ENCODE results near the gene CAMK4.
"Not testable (repeated sequence)": the region's sequence is repeated elsewhere in the genome, so short reads cannot be mapped to it uniquely, and the experiment has no call there.

CAMK4 gene

DNA sequence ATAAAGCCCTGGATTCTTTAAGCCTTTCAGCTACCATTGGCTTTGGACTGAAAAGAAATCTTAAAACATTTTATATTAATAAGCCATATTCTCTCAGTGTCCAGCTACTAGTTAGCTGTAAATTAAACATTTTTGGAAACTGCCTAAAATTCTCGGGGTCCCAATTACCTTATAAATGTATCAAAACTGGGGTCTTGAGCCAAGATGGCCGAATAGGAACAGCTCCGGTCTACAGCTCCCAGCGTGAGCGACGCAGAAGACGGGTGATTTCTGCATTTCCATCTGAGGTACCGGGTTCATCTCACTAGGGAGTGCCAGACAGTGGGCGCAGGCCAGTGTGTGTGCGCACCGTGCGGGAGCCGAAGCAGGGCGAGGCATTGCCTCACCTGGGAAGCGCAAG lies 77.9 kb downstream of the CAMK4 start:
- DNase-seq (ENCODE audit: extremely low read depth in 1 of 2, low read depth in 1 of 2) = not testable (repeated sequence)

DNA sequence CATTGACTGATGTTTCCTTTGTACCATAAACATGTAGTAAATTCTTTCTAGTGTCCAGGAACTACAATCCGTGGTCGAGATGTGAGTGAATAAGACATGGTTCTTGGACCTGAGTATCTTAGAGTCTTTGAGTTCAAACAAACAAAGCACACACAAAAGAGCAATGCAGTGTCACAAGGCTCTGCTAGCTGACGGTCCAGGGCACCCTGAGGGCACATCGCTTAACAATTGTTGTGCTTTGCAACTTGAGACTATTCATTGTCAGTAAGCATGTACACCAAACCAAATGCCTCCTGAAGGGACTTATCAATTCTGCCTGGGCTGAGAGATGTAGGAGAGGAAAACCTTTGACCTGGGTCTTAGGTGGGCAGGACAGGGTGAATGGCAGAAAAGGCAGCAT lies 84.8 kb downstream of the CAMK4 start:
- DNase-seq (ENCODE audit: extremely low read depth in 1 of 2, low read depth in 1 of 2) = no peak

DNA sequence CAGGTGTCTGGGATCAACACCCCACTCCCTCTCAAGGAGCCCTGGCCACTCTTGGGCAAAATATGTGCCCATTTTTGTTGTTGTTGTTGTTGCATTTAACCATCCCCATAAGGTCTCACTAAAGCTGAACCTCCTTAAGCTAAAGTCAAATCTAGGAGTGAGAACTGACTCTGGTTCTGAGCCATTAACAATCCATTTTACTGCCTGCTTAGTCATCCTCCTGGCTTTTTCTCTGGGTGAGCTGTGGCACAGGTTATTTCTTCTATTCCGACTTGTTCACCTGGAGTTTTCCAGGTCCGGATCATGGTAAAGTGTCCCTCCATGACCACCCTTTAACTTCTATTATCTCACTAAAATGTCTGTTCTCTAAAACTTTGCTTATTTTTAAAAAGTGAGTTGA lies 85.2 kb downstream of the CAMK4 start:
- DNase-seq (ENCODE audit: extremely low read depth in 1 of 2, low read depth in 1 of 2) = no peak

DNA sequence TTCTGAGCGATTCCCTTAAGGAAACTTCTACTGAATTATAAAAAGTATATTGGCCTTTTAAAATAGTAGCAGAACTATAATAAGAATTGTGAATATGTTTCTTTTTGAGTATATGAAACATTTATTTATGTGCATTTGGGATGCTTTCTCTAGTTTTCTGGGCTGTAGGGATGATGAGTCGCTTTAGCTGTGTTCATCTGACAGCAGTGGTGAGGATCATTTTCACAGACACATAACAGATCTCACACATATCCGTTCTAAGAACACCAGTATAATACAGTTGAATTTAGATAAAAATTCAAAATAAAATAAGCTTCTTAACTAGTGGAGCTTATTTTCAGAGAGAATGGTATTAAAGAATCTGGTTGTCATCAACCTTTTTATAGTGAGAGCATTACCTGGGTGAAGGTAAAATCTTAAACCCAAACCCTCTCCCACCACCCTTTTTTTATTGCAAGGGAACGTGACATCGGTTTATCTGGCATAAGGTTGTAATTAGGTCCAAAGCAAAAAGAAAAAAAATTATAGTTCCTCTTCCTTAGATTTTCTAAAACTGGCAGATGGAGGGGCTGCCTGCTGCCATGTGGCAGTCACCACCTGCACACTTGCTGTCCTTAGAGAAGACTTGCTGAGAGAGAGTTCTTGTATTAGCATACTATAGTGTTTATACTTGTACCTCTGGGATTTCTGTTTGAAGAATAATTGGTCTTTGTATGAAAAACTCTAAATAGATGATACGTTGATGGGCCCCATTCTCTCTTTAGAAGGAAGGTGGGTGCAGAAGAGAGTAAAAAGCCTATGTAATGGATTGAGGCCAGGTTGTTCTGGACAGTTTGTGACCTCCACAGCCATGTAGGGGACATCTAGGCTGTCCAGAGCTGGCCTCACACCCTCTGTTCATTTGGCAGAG lies 86.8 kb downstream of the CAMK4 start:
- no peak for DNase-seq (ENCODE audit: extremely low read depth in 1 of 2, low read depth in 1 of 2)

DNA sequence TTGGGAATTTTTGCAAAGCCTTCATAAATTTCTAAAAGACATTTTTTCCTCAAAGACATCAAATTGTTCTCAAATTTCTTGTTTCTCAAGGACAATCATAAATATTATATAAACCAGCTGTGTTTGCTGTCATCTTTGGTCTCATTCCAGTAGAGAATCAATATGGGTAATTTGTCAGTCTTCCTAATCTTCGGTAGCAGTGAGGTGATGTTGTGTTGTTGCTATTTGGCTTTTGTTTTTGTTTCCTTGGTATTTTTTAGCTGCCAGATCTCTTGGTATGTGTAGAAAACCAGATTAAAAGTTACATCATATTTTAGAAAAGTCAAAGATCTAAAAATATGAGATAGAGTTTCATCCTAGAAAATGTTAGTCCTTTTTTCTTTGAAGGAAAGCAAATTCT lies 87.5 kb downstream of the CAMK4 start:
- DNase-seq (ENCODE audit: extremely low read depth in 1 of 2, low read depth in 1 of 2) = no peak

DNA sequence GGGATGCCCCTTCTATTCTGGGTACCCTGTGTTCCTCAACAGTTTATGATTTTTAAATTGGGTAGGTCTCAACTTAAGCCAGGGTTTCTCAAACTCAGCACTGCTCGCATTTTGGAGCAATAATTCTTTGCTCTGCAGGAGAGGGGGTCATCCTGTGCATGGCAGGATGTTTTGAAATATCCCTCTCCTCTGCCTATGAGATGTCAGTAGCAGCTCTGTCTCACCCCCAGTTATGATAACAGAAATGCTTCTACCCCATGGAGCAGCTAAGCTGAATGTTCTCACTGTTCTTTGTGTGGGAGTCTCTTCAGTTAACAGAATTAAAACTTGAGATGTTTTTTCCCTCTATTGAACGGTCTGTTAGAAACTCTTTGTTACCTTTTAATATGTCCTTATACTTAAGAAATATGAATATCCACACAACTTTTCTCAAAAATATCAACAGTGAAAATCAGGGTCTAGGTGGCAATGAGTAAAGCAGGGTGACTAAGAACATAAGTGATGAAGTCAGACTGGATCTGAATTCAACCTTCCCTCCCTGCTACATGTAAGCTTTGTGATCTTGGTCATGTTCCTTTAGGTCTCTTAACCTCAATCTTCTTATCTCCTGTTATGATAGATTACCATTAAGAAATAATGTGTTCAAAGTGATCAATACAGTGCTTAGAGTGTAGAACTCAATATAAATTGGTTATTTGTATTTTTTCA lies 89.0 kb downstream of the CAMK4 start:
- DNase-seq (ENCODE audit: extremely low read depth in 1 of 2, low read depth in 1 of 2) = no peak

DNA sequence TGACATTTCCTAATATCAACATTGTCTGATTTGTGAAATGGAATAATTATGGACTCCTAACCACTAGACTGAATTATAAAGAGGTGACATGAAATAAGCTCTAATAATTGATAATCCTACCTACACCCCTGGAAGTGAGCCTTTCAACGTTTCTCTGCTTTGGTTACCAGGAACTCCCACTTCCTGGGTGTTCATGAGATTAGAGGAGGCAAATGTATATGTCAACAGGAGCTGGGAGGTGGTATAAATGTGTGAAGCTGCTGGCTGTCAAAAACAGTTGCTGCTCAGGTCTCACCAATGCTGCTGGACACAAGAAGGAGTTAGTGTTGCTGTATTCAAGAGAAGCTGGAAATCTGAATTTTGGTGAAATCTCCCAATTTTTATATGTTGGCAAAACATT lies 96.8 kb downstream of the CAMK4 start:
- no peak for DNase-seq (ENCODE audit: extremely low read depth in 1 of 2, low read depth in 1 of 2)

DNA sequence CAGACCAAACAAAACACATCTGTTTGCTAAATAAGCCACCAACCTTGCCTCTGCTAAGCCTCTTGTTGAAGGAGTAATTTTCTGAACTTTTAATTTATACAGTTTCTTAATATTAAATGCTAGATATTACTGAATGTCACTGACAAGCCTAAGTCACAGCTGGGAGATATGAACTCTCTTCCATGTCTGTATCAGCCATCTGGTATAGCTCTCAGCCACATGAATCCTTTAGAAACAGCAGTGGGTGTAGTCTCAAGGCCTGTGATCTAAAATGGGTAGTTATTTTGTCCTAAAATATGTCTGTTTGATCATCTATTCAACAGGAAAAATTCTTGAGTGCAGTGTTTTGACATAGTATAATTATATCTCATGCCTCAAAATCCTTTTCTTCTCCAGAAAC lies 97.2 kb downstream of the CAMK4 start:
- no peak for DNase-seq (ENCODE audit: extremely low read depth in 1 of 2, low read depth in 1 of 2)

DNA sequence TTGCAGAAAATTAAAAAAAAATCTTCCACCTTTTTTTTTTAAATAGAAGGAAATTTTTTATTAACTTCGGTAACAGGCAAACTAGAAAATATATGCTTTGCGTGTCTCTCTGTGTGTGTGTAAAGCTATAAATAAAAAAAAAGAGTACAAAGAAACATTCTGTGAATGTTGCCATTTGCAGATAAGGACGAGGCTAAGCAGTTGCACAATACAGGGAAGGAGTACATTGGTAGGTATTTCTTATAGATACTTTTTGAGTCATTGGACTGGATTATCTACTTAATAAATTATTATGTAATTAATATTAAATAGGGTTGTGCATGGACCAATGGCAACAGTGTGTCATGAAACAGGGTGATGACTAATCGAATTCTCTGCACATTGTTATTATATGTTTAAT lies 102.4 kb downstream of the CAMK4 start:
- DNase-seq (ENCODE audit: extremely low read depth in 1 of 2, low read depth in 1 of 2) = no peak

DNA sequence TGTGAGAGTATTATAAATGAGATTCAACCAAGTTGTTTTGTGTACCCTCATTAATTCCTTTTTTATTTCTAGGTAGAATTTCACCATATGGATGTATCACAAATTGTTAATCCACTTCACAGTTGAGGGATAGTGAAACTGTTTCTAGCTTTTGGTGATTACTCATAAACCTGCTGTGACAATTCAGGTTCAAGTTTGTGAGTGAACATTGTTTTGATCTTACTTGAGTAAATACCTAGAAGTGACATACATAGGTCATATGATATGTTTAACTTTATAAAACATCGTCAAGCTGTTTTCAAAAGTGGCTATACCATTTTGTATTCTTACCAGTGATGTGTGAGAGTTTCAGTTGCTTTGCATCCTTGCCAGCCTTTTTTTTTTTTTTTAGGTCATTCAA lies 112.9 kb downstream of the CAMK4 start:
- no peak for DNase-seq (ENCODE audit: extremely low read depth in 1 of 2, low read depth in 1 of 2)

DNA sequence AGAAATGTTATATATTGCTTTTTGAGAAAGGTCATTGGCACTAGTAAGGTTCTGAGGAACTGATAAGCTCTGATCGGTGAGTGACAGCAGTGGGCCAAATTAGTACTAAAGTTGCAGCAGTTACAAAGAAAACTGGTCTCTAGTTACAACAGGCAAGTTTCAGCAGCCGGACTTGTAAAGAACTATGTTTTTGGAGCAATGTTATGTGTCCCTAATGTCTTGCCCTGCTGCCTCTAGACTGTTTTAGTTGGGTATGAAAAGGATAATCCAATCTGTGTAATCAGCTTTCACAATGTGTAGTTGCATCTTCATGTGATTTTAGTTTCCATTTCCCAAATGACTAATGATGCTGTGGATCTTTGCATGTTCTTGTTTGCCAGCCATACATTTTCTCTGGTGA lies 113.5 kb downstream of the CAMK4 start:
- no peak for DNase-seq (ENCODE audit: extremely low read depth in 1 of 2, low read depth in 1 of 2)

DNA sequence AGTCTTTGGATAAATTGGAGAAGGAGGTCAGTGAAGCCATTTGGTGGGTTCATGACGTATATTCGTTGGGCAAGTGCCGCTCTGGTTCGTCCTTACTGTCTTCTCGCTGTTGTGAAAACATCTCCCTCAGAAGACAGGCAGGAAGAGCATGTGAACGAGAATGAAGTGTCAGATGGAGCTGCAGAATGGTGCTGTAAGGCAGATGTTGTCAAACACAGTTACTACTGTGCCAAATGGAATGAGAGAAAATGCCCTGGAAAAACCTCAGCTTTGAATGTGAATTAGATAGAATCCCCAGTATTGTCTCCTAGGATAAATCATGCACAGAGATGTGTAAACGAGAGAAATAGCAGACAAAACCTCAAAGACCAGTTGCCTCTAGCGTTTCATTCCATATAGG lies 121.5 kb downstream of the CAMK4 start:
- DNase-seq (ENCODE audit: extremely low read depth in 1 of 2, low read depth in 1 of 2) = no peak

DNA sequence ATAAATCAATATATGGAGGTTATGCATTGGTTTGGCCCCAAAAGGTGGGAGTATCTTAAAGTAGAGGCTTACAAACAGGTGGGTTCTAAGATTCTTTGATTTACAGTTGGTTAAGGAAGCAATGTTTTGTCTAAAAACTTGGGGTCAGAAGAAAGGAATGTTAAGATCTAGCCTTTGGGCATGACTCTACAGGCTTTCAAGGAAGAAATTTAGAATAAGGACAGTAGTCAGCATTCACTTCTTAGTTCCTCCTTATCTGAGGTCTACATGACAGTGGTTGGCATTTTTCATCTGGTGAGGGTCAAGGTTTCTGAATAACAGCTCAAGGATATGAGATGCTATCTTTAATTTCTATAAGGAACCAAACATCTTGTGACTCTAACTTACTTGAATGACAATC lies 122.8 kb downstream of the CAMK4 start:
- DNase-seq (ENCODE audit: extremely low read depth in 1 of 2, low read depth in 1 of 2) = no peak

DNA sequence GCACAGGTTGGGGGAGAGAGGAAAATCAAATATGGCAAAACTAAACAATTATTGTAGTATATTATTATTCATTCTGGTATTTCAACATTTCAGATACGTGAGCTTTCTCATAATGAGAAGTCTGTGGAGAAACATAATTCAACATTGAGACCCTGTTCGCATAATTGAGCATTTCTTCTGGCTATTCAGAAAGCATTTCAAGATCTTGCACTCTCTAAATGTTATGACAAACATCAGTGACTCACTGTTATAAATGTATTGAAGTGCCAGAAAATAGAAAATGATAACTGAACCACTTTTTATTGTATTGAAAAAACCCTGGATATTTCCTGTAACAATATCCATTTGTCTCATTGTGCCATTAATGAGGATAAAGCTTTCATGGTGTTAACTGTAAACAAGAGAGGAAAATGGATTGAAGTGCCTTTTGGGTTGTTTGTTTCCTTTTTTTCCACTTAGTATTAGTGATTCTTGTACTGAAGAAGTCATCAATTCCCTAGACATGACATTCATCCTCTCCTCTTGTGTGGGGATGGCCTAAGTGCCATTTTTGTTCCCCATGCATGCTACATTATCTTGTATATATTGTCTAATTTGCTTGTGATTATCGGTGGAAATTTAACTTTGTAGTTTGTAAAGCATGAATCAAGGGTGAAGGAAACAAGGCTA lies 124.6 kb downstream of the CAMK4 start:
- no peak for DNase-seq (ENCODE audit: extremely low read depth in 1 of 2, low read depth in 1 of 2)

DNA sequence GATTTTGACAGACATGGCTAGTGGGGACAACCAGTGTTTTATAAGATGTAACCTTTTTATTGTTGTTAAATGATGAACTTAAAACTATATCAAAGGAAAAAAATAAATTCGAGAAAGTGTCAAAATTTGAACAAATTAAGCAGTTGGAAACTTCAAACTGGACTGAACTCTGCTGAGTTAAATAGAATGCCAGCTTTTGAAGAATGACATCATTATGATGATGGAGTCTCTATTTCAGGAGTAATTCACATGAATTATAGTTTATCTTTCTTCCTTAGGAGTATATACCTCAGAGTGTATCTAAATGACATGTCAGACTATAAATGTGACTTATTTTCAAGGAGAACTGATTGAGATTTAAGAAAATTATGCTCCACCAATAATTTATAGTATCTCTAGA lies 125.2 kb downstream of the CAMK4 start:
- no peak for DNase-seq (ENCODE audit: extremely low read depth in 1 of 2, low read depth in 1 of 2)

DNA sequence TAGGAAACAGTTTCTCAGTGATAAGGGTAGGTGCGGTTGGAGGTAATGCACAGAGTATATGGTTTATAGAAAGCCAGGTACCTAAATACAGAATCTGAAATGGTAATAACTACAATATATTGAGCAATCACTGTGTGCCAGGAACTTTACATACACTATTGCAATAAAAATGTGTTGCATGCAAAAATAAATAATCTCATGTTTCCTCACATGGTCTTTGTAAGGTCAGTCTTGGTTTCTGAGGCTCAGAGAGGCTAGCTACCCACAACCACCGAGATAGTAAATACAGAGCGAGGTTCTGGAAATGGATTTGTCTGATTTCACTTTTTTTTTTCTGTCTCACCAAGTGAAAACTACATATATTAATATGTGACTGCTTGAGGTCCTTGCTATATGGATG lies 128.9 kb downstream of the CAMK4 start:
- DNase-seq (ENCODE audit: extremely low read depth in 1 of 2, low read depth in 1 of 2) = no peak

DNA sequence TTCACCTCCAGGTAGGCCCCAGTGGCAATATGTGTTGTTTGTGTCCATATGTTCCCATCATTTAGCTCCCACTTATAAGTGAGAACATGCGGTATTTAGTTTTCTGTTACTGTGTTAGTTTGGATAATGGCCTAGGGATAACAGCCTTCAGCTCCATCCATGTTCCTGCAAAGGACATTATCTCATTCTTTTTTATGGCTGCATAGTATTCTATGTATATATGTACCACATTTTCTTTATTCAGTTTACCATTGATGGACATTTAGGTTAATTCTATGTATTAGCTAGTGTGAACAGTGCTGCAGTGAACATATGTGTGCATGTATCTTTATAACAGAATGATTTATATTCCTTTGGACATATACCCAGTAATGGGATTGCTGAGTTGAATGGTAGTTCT lies 134.5 kb downstream of the CAMK4 start:
- DNase-seq (ENCODE audit: extremely low read depth in 1 of 2, low read depth in 1 of 2) = not testable (repeated sequence)

DNA sequence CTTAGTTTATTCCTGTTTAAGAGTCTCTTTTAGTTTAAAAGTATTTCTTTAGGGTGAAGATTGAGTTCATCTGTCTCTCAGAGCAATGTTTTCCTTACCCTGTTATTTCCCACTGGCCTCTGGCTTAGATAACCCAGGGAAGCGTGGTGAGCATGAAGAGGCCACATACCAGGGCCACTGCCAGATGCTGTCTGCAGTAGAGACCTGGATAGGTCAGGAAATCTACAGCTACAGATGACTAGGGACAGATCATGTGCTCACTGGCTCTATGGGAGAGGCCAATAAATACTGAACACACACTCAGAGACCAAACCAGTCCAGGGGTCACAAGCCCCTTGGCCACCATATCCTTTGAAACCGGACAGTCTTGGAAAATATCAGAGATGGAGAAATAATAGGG lies 136.0 kb downstream of the CAMK4 start:
- no peak for DNase-seq (ENCODE audit: extremely low read depth in 1 of 2, low read depth in 1 of 2)

DNA sequence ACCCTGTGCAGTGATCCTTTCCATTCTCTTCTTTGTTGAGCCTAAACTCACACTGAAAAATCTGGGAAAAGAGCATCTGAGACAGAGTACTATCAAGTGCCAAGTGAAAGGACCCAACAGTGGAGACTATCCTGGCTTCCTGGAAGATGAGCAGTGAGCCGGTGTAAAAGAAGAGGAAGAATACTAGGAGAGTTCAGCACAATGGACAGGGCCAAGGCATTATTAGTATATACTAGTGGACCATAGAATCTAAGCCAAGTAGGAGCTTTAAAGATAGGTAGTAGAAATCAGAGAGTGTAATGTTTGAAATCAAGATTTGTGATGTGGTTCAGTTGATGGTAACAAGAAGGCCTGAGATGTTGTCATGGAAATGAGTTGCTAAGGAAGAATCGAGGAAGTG lies 140.8 kb downstream of the CAMK4 start:
- DNase-seq (ENCODE audit: extremely low read depth in 1 of 2, low read depth in 1 of 2) = no peak

DNA sequence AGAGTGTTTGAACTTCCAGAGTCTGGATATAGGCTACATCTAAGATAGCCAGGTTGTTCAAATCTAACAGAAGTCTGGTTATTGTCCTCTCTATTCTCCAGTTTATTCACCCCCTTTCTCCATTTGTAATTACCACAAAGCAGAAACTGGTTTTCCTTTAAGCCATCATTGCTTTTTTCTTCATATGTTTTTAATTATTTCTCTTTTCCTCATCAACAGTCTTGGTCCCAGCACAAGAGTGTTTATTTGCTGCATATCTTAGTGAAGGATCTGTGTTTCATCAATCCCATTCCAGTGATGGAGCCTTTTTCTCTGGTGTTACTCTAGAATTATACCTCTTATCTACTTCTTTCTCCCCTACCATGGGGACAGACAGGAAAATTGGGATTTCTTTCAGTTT lies 142.2 kb downstream of the CAMK4 start:
- DNase-seq (ENCODE audit: extremely low read depth in 1 of 2, low read depth in 1 of 2) = no peak

DNA sequence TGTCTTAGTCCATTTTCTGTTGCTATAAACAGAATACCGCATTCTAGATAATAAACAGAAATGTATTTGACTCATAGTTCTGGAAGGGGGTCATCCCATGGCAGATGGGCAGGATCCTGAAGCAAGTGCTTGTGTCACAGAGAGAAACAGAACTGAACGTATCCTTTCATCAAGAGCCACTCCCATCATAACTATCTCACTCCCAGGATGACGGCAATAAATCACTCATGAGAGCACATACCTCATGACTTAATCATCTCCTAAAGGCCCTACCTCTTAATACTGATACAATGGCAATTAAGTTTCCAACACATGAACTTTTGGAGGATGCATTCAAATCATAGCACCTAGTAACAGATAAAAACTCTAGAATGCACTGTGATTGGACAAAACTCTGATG lies 142.9 kb downstream of the CAMK4 start:
- DNase-seq (ENCODE audit: extremely low read depth in 1 of 2, low read depth in 1 of 2) = no peak

DNA sequence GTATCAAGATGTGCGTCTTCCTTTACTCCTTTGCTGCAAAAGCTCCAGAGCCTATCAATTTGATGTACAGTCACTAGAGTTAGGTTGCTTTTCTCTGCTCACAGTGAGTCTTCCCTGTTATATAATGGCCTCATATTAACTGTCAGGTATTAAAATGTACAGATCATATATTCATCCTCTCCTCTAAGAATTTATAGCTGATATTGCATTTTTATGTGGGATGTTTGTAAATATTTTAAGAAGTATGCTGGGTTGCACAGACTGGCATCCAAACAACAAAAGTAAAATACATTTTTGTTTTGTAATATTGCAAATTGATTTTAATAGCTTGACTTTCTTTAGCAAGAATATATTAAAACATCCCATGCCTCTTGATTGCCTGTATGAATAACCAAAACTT lies 148.6 kb downstream of the CAMK4 start:
- no peak for DNase-seq (ENCODE audit: extremely low read depth in 1 of 2, low read depth in 1 of 2)

All from activated CD8-positive, alpha-beta memory T cell treated with anti-CD3 and anti-CD28 coated beads for 1 hour (primary cell).